B cell (primary cell): ENCODE data around the gene SCN10A. TPM values are rescaled to one million over a fixed set of nuclear protein-coding genes. Genes with fewer than 3 reads are reported as not detected.
A peak's percentile ranks its signal among the peaks of the same experiment; 100 is the strongest.

Source experiments
- ATAC-seq: fragments of 200-7000 bp; cut with Tn5 transposase; one replicate; pipeline ENCODE4 v1.10.0; 2021; ENCODE audit warnings: low read depth, mild to moderate bottlenecking, moderate number of reproducible peaks, moderate library complexity
- CTCF ChIA-PET: fragments of 350-600 bp; sonication (Branson Sonifier 250); formaldehyde crosslinking; loops from one replicate; lab custom pipeline; 2021; ENCODE audit warnings: antibody characterized with exemption, inconsistent platforms; lab: Charles Lee
- POLR2A ChIA-PET: fragments of 350-600 bp; sonication (Branson Sonifier 250); formaldehyde crosslinking; loops from one replicate; lab custom pipeline; 2021; ENCODE audit warnings: antibody characterized with exemption; lab: Charles Lee
- DNase-seq: peaks from one replicate; pipeline ENCODE4 v3.0.0; 2013
- H2AFZ ChIP-seq: 2 replicates; pipeline ENCODE4 v1.6.1; 2012; ENCODE audit warnings: mild to moderate bottlenecking, low read depth, low read length; ENCODE audit not compliant: insufficient read depth, poor library complexity, severe bottlenecking
- H3K27ac ChIP-seq, 2 donors: 1 replicate in 1 of 2; 2 replicates in 1 of 2; pipeline ENCODE4 v1.5.1; 2012 to 2013; ENCODE audit warnings: low read length in 2 of 2, mild to moderate bottlenecking in 2 of 2, moderate library complexity in 1 of 2
- H3K27me3 ChIP-seq, 4 experiments: fragments of 200-600 bp in 1 of 4; sonication (generic) in 1 of 4; replicated peaks in 1 of 4; 1 replicate in 2 of 4; 2 replicates in 2 of 4; pipeline versions ENCODE4 v1.6.1 to v1.7.0; 2013 to 2016; ENCODE audit warnings: low read length in 3 of 4, mild to moderate bottlenecking in 2 of 4, mixed read lengths in 1 of 4, moderate library complexity in 1 of 4; ENCODE audit not compliant: insufficient read depth in 4 of 4, control insufficient read depth in 3 of 4; ENCODE audit errors: control extremely low read depth in 1 of 4
- H3K36me3 ChIP-seq, 2 experiments: replicated peaks in 1 of 2; 1 replicate in 1 of 2; 2 replicates in 1 of 2; pipeline versions ENCODE4 v1.6.1 to v1.7.1; 2013; ENCODE audit warnings: low read length in 1 of 2; ENCODE audit not compliant: insufficient read depth in 2 of 2, control insufficient read depth in 1 of 2; ENCODE audit errors: control extremely low read depth in 1 of 2, extremely low read depth in 1 of 2
- H3K4me1 ChIP-seq, 2 donors: fragments of 200-600 bp in 1 of 2; sonication (generic) in 1 of 2; 1 replicate in 1 of 2; 2 replicates in 1 of 2; pipeline versions ENCODE4 v1.5.1 to v1.6.1; 2013 to 2017; ENCODE audit warnings: low read length in 2 of 2; ENCODE audit not compliant: control insufficient read depth in 2 of 2, insufficient read depth in 2 of 2
- H3K4me2 ChIP-seq: replicated peaks from 2 replicates; pipeline ENCODE3; 2012; ENCODE audit warnings: mild to moderate bottlenecking, low read depth, low read length; ENCODE audit not compliant: poor library complexity, severe bottlenecking
- H3K4me3 ChIP-seq, 5 experiments: fragments of 200-600 bp in 1 of 5; sonication (generic) in 1 of 5; 1 replicate in 3 of 5; 2 replicates in 2 of 5; pipeline versions ENCODE4 v1.5.1 to v1.7.0; 2011 to 2016; ENCODE audit warnings: low read length in 4 of 5, mild to moderate bottlenecking in 4 of 5, low read depth in 2 of 5, control low read depth in 1 of 5, moderate library complexity in 1 of 5; ENCODE audit not compliant: insufficient read depth in 1 of 5; ENCODE audit errors: control extremely low read depth in 1 of 5, extremely low read depth in 1 of 5
- H3K79me2 ChIP-seq: fragments of 200-600 bp; sonication (generic); one replicate; pipeline ENCODE4 v1.6.0; 2016; ENCODE audit warnings: low read length; ENCODE audit not compliant: control insufficient read depth, insufficient read depth
- H3K9ac ChIP-seq: fragments of 200-600 bp; sonication (generic); 2 replicates; pipeline ENCODE4 v1.6.1; 2017; ENCODE audit warnings: mild to moderate bottlenecking, low read length, moderate library complexity
- H3K9me3 ChIP-seq, 3 donors: one replicate each; pipeline versions ENCODE4 v1.6.1 to v1.7.1; 2013; ENCODE audit warnings: low read length in 2 of 3; ENCODE audit not compliant: control insufficient read depth in 2 of 3, insufficient read depth in 1 of 3; ENCODE audit errors: control extremely low read depth in 1 of 3
- H4K20me1 ChIP-seq: 2 replicates; pipeline ENCODE4 v1.6.0; 2012; ENCODE audit warnings: mild to moderate bottlenecking, low read length; ENCODE audit not compliant: insufficient read depth, control insufficient read depth, poor library complexity, severe bottlenecking
- H3K27ac Mint-ChIP-seq: one replicate; pipeline ENCODE4 v1.8.0; 2021; ENCODE audit warnings: mixed read lengths
- H3K27me3 Mint-ChIP-seq: one replicate; pipeline ENCODE4 v1.8.0; 2021; ENCODE audit warnings: mixed read lengths
- H3K4me1 Mint-ChIP-seq: one replicate; pipeline ENCODE4 v1.8.0; 2021; ENCODE audit warnings: mixed read lengths
- H3K4me3 Mint-ChIP-seq: one replicate; pipeline ENCODE4 v1.8.0; 2021; ENCODE audit warnings: mixed read lengths
- H3K9me3 Mint-ChIP-seq: one replicate; pipeline ENCODE4 v1.8.0; 2022; ENCODE audit warnings: mixed read lengths; ENCODE audit not compliant: insufficient read depth
- CTCF ChIP-seq: fragments of 200-600 bp; IDR thresholded peaks from one replicate; pipeline ENCODE4 v1.8.0; 2022; ENCODE audit warnings: antibody characterized with exemption, mild to moderate bottlenecking
- EZH2 ChIP-seq: IDR thresholded peaks from 2 replicates; pipeline ENCODE4 v1.6.1; 2012; ENCODE audit warnings: borderline replicate concordance, low read depth, mild to moderate bottlenecking, moderate library complexity, low read length; ENCODE audit not compliant: insufficient read depth, poor library complexity, severe bottlenecking
- WGBS: methylation state at CpG from one replicate; pipeline ENCODE4 v1.1.5; 2013; ENCODE audit warnings: missing lambda C conversion rate; ENCODE audit not compliant: insufficient coverage; 5-methylcytosine and 5-hydroxymethylcytosine counted together
- intact Hi-C: fragments of 100-400 bp; cut with micrococcal nuclease; formaldehyde crosslinking; loops from one replicate; pipeline ENCODE4 v1.10.0; 2022
- polyA plus RNA-seq: library from polyadenylated mRNA; depleted of rRNA; stranded (reverse); fragments of >200 nt; gene quantifications from 2 replicates; pipeline ENCODE4 v1.2.3, GENCODE V29; 2012
- total RNA-seq, 2 donors: library from RNA; stranded (reverse); fragments of 120-200 nt in 1 of 2; gene quantifications; 1 replicate in 1 of 2; 2 replicates in 1 of 2; pipeline versions ENCODE4 v1.2.3 to v1.2.4, GENCODE V29; 2013 to 2022

Gene SCN10A
- total and polyA plus RNA-seq, 2 donors (not counting 1 experiment from before 2014, with no cell fraction given) = not detected

- Histone ChIP-seq H3K36me3 (no peaks in the 10 kb centered on the region), H3K4me2 (no peak overlapping the region), H2AFZ (no peak overlapping the region), H3K27me3 (peaks cover 0 to 24% (median 2%) of the 10 kb centered on the region in 4 experiments), H3K9ac (no peak overlapping the region), H3K4me1 (no peaks in the 10 kb centered on the region), H4K20me1 (no peaks in the 10 kb centered on the region), H3K27ac (no peak overlapping the region), H3K4me3 (no peak overlapping the region), H3K9me3 (peaks cover 0 to 9% (median 8%) of the 10 kb centered on the region in 3 donors), H3K79me2 (no peaks in the 10 kb centered on the region)
- TF ChIP-seq CTCF (no peak), EZH2 (no peak)
- CTCF ChIA-PET = no interaction called here
- H3K27me3 Mint-ChIP-seq = peaks cover 34% of the 10 kb centered on the region
- POLR2A ChIA-PET = no interaction called here
- ATAC-seq (no peak), DNase-seq (no peak)
- H3K4me3 Mint-ChIP-seq = no peak overlapping the region
- peaks cover 2% of the 10 kb centered on the region for H3K4me1 Mint-ChIP-seq
- H3K9me3 Mint-ChIP-seq = peaks cover 6% of the 10 kb centered on the region
- intact Hi-C loops = no loop called here
- no peak overlapping the region for H3K27ac Mint-ChIP-seq
- 73% methylated on average over 4 of the region's 5 CpGs for WGBS
These were observed 158.6 kb downstream of the SCN10A start for GRCh38 chr3:38657369-38657768.

DNA sequence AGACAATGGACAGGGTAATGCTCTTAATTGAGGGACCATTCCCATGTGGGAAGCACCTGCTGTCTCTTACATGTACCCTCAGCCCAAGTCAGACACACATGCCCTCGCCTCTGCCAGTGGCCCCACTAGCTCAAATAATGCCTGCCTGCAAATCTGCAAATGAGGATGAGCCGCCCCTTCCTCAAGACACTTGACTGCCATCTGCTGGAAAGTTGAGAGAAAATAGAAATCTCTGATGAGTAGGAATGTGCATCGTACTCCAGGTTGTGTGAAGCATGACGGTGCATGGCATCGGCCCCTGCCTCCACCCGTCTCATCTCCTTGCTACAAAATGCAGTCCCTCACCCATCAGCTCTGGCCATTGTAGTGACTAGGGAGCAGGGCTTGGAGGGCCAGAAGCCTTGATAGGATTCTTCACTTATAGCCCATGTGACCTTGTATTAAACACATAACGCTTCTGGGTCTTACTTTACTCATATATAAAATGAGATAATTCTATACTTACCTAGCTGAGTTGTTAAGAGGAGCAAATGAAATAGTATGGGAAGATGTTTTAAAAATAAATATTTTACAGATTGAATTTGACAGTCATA lies 160.2 kb downstream of the SCN10A start:
- peaks cover 0 to 8% (median 1%) of the 10 kb centered on the region in 3 donors for H3K9me3 ChIP-seq
- TF ChIP-seq EZH2 (no peak), CTCF (no peak)
- no peak overlapping the region for H3K27ac Mint-ChIP-seq
- ChIA-PET POLR2A (no interaction called here), CTCF (interaction anchor here (1.5 to 1.7 kb wide), 2 partner anchors 33 to 134 kb away, joined by 3 to 6 read pairs; no protein-coding TSS in a partner anchor)
- no peaks in the 10 kb centered on the region for H3K36me3 ChIP-seq
- H3K9ac ChIP-seq = no peak overlapping the region
- peaks cover 4% of the 10 kb centered on the region for H3K9me3 Mint-ChIP-seq
- H3K79me2 ChIP-seq = no peaks in the 10 kb centered on the region
- H3K4me3 ChIP-seq = no peak overlapping the region
- H3K4me1 ChIP-seq = no peaks in the 10 kb centered on the region
- H3K27ac ChIP-seq = no peak overlapping the region
- no peak overlapping the region for H3K4me3 Mint-ChIP-seq
- H3K4me2 ChIP-seq = no peak overlapping the region
- H3K27me3 Mint-ChIP-seq = peaks cover 40% of the 10 kb centered on the region
- 0% methylated on average over 2 of the region's 7 CpGs for WGBS
- H4K20me1 ChIP-seq = no peaks in the 10 kb centered on the region
- DNase-seq = peak; percentile 13
- H3K4me1 Mint-ChIP-seq = peaks cover 2% of the 10 kb centered on the region
- intact Hi-C loops = no loop called here
- peaks cover 0 to 33% (median 6%) of the 10 kb centered on the region in 4 experiments for H3K27me3 ChIP-seq
- ATAC-seq = no peak
- H2AFZ ChIP-seq = no peak overlapping the region
